Activated naive CD8-positive, alpha-beta T cell treated with anti-CD3 and anti-CD28 coated beads, Interleukin-2, amount 50 U/mL, for 16 hours (primary cell): ENCODE data around the gene SYP.

ENCODE experiments used
- DNase-seq: peaks from one replicate; pipeline ENCODE4 v3.0.0-alpha.2; 2020; ENCODE audit warnings: low read depth, low spot score

The SYP gene

GRCh38 chrX:49199906-49200771 is at the start of gene SYP:
SYP (minus strand) TSS chrX:49200193; CDS start chrX:49200186, 7 bp downstream.
- peak; percentile 67 for DNase-seq

GRCh38 chrX:49249616-49250015 is 49.6 kb upstream of the SYP start:
- DNase-seq: no peak

- DNase-seq: no peak
These were observed 49.1 kb upstream of the SYP start for GRCh38 chrX:49249071-49249470.

- DNase-seq: no peak
These were observed 48.2 kb upstream of the SYP start for GRCh38 chrX:49247916-49248811.

GRCh38 chrX:49247346-49247745 is 47.4 kb upstream of the SYP start:
- no peak for DNase-seq

- no peak for DNase-seq
These were observed 46.5 kb upstream of the SYP start for GRCh38 chrX:49246541-49246940.

GRCh38 chrX:49244207-49244606 is 44.2 kb upstream of the SYP start:
- DNase-seq: no peak

GRCh38 chrX:49243166-49243565 is 43.2 kb upstream of the SYP start:
- DNase-seq: no peak

- DNase-seq: no peak
These were observed 42.6 kb upstream of the SYP start for GRCh38 chrX:49242545-49243066.

- DNase-seq: no peak
These were observed 38.7 kb upstream of the SYP start for GRCh38 chrX:49238735-49239134.

- no peak for DNase-seq
These were observed 37.1 kb upstream of the SYP start for GRCh38 chrX:49237060-49237459.

GRCh38 chrX:49233887-49234555 is 34.0 kb upstream of the SYP start:
- no peak for DNase-seq

- no peak for DNase-seq
These were observed 33.2 kb upstream of the SYP start, which contains the start of gene CACNA1F for GRCh38 chrX:49233176-49233575. CACNA1F (minus strand) TSS chrX:49233340; CDS start chrX:49233309, 31 bp downstream.

- DNase-seq: no peak
These were observed 32.5 kb upstream of the SYP start for GRCh38 chrX:49232525-49232924.

- DNase-seq: no peak
These were observed 31.5 kb upstream of the SYP start for GRCh38 chrX:49231333-49232000.

GRCh38 chrX:49230500-49231232 is 30.7 kb upstream of the SYP start:
- peak; percentile 11 for DNase-seq

GRCh38 chrX:49228185-49228584 is 28.2 kb upstream of the SYP start:
- DNase-seq: no peak

- no peak for DNase-seq
These were observed 27.7 kb upstream of the SYP start for GRCh38 chrX:49227726-49228125.

GRCh38 chrX:49226946-49227345 is 27.0 kb upstream of the SYP start:
- DNase-seq: no peak

GRCh38 chrX:49225858-49226257 is 25.9 kb upstream of the SYP start:
- no peak for DNase-seq
